Karpas-422 (cell line): ENCODE results near the gene FBXO44. TPM values are rescaled to one million over a fixed set of nuclear protein-coding genes. Genes with fewer than 3 reads are reported as not detected.

Experiments
- DNase-seq: peaks from one replicate; pipeline ENCODE4 v3.0.0-alpha.2; 2015
- H2AFZ ChIP-seq: fragments of 200-600 bp; sonication (generic); 2 replicates; pipeline ENCODE4 v1.6.1; 2014; ENCODE audit warnings: antibody characterized with exemption, low read length, mixed read lengths
- H3K27ac ChIP-seq: fragments of 200-600 bp; sonication (generic); 2 replicates; pipeline ENCODE4 v1.5.1; 2014; ENCODE audit warnings: mild to moderate bottlenecking, low read length, moderate library complexity
- H3K27me3 ChIP-seq: fragments of 200-600 bp; sonication (generic); 2 replicates; pipeline ENCODE4 v1.6.1; 2014; ENCODE audit warnings: low read length, mixed read lengths
- H3K36me3 ChIP-seq: fragments of 200-600 bp; sonication (generic); 2 replicates; pipeline ENCODE4 v1.6.1; 2014; ENCODE audit warnings: low read length, mixed read lengths; ENCODE audit not compliant: insufficient read depth
- H3K4me1 ChIP-seq: fragments of 200-600 bp; sonication (generic); 2 replicates; pipeline ENCODE4 v1.6.1; 2014; ENCODE audit warnings: mild to moderate bottlenecking, low read length, mixed read lengths
- H3K4me2 ChIP-seq: fragments of 200-600 bp; sonication (generic); 2 replicates; pipeline ENCODE4 v1.6.1; 2014; ENCODE audit warnings: low read length, low read depth, mild to moderate bottlenecking; ENCODE audit not compliant: poor library complexity, severe bottlenecking
- H3K4me3 ChIP-seq: fragments of 200-600 bp; sonication (generic); 2 replicates; pipeline ENCODE4 v1.5.1; 2014; ENCODE audit warnings: mild to moderate bottlenecking, antibody characterized with exemption, low read length, mixed read lengths
- H3K79me2 ChIP-seq: fragments of 200-600 bp; sonication (generic); 2 replicates; pipeline ENCODE4 v1.6.1; 2014; ENCODE audit warnings: mild to moderate bottlenecking, low read length, mixed read lengths
- H3K9ac ChIP-seq: fragments of 200-600 bp; sonication (generic); 2 replicates; pipeline ENCODE4 v1.6.0; 2014; ENCODE audit warnings: low read length
- H3K9me2 ChIP-seq: fragments of 200-600 bp; sonication (generic), shearing (Covaris generic); replicated peaks from 2 replicates; pipeline ENCODE4 v1.6.0; 2014; ENCODE audit warnings: mild to moderate bottlenecking, low read length, moderate library complexity; ENCODE audit not compliant: insufficient read depth
- H3K9me3 ChIP-seq: fragments of 300-700, 200-600 bp; sonication (generic); 2 replicates; pipeline ENCODE4 v1.6.1; 2014; ENCODE audit warnings: low read length, mixed read lengths
- H4K20me1 ChIP-seq: fragments of 200-600 bp; sonication (generic); 2 replicates; pipeline ENCODE4 v1.6.1; 2014; ENCODE audit warnings: mild to moderate bottlenecking, antibody characterized with exemption, low read length, low read depth; ENCODE audit not compliant: insufficient read depth
- total RNA-seq: library from RNA; depleted of rRNA; stranded (reverse); fragments of >200 nt; shearing (Covaris generic); gene quantifications from 2 replicates; pipeline ENCODE4 v1.2.3, GENCODE V29; 2014; ENCODE audit warnings: low replicate concordance

Gene FBXO44
- total RNA-seq, 1 experiment from 2014 or later = not detected

- H3K9me3 ChIP-seq = no peaks in the 10 kb centered on the region
Measured at GRCh38 chr1:11657654-11658053, 3.0 kb downstream of the FBXO44 start.

GRCh38 chr1:11658542-11658941, 3.9 kb downstream of the FBXO44 start:
- Histone ChIP-seq H3K27me3 (no peaks in the 10 kb centered on the region), H3K36me3 (no peaks in the 10 kb centered on the region), H3K4me1 (no peaks in the 10 kb centered on the region), H3K4me2 (no peak overlapping the region), H3K4me3 (no peak overlapping the region), H3K27ac (no peak overlapping the region), H3K9me2 (no peaks in the 10 kb centered on the region), H3K9me3 (no peaks in the 10 kb centered on the region), H4K20me1 (no peaks in the 10 kb centered on the region), H3K9ac (no peak overlapping the region), H2AFZ (no peak overlapping the region), H3K79me2 (no peaks in the 10 kb centered on the region)
- no peak for DNase-seq

More at GRCh38 chr1:11657654-11658053, 3.0 kb downstream of the FBXO44 start:
- H3K27ac ChIP-seq = no peak overlapping the region
- H3K4me2 ChIP-seq = no peak overlapping the region
- DNase-seq = no peak
- H3K9me2 ChIP-seq = no peaks in the 10 kb centered on the region
- H3K79me2 ChIP-seq = no peaks in the 10 kb centered on the region
- no peaks in the 10 kb centered on the region for H4K20me1 ChIP-seq
- H3K4me1 ChIP-seq = no peaks in the 10 kb centered on the region
- H3K27me3 ChIP-seq = no peaks in the 10 kb centered on the region
- no peak overlapping the region for H2AFZ ChIP-seq
- no peaks in the 10 kb centered on the region for H3K36me3 ChIP-seq
- H3K9ac ChIP-seq = no peak overlapping the region
- no peak overlapping the region for H3K4me3 ChIP-seq

GRCh38 chr1:11659748-11660147, 5.1 kb downstream of the FBXO44 start:
- no peaks in the 10 kb centered on the region for H3K4me1 ChIP-seq
- no peak overlapping the region for H3K4me2 ChIP-seq
- no peaks in the 10 kb centered on the region for H4K20me1 ChIP-seq
- no peak overlapping the region for H3K9ac ChIP-seq
- no peaks in the 10 kb centered on the region for H3K9me2 ChIP-seq
- no peak for DNase-seq
- no peaks in the 10 kb centered on the region for H3K36me3 ChIP-seq
- no peak overlapping the region for H3K27ac ChIP-seq
- H2AFZ ChIP-seq = no peak overlapping the region
- no peak overlapping the region for H3K4me3 ChIP-seq
- H3K27me3 ChIP-seq = no peaks in the 10 kb centered on the region
- H3K9me3 ChIP-seq = no peaks in the 10 kb centered on the region
- no peaks in the 10 kb centered on the region for H3K79me2 ChIP-seq

GRCh38 chr1:11661103-11661502, 6.4 kb downstream of the FBXO44 start:
- no peaks in the 10 kb centered on the region for H3K79me2 ChIP-seq
- H3K4me1 ChIP-seq = no peaks in the 10 kb centered on the region
- no peaks in the 10 kb centered on the region for H4K20me1 ChIP-seq
- no peak overlapping the region for H3K9ac ChIP-seq
- no peaks in the 10 kb centered on the region for H3K27me3 ChIP-seq
- no peak overlapping the region for H3K27ac ChIP-seq
- H3K9me2 ChIP-seq = no peaks in the 10 kb centered on the region
- no peak for DNase-seq
- H3K36me3 ChIP-seq = no peaks in the 10 kb centered on the region
- H2AFZ ChIP-seq = no peak overlapping the region
- H3K4me2 ChIP-seq = no peak overlapping the region
- no peak overlapping the region for H3K4me3 ChIP-seq
- no peaks in the 10 kb centered on the region for H3K9me3 ChIP-seq

- Histone ChIP-seq H4K20me1 (no peaks in the 10 kb centered on the region), H3K36me3 (no peaks in the 10 kb centered on the region), H3K4me2 (no peak overlapping the region), H3K9ac (no peak overlapping the region), H3K9me2 (no peaks in the 10 kb centered on the region), H3K4me3 (no peak overlapping the region), H3K4me1 (no peaks in the 10 kb centered on the region), H3K27me3 (no peaks in the 10 kb centered on the region), H2AFZ (no peak overlapping the region), H3K27ac (no peak overlapping the region), H3K79me2 (no peaks in the 10 kb centered on the region), H3K9me3 (no peaks in the 10 kb centered on the region)
- peak; percentile 42 for DNase-seq
Measured at GRCh38 chr1:11664336-11665065, 9.8 kb downstream of the FBXO44 start.

- Histone ChIP-seq H2AFZ (no peak overlapping the region), H3K4me2 (no peak overlapping the region), H3K36me3 (no peaks in the 10 kb centered on the region), H3K27me3 (no peaks in the 10 kb centered on the region), H3K27ac (no peak overlapping the region), H3K79me2 (no peaks in the 10 kb centered on the region), H3K9me3 (no peaks in the 10 kb centered on the region), H3K9me2 (no peaks in the 10 kb centered on the region), H3K4me3 (no peak overlapping the region), H3K9ac (no peak overlapping the region), H4K20me1 (no peaks in the 10 kb centered on the region), H3K4me1 (no peaks in the 10 kb centered on the region)
- DNase-seq = no peak
Measured at GRCh38 chr1:11668516-11668915, 13.8 kb downstream of the FBXO44 start.

- H3K27me3 ChIP-seq = no peaks in the 10 kb centered on the region
- no peaks in the 10 kb centered on the region for H4K20me1 ChIP-seq
- no peak overlapping the region for H3K27ac ChIP-seq
- H3K4me2 ChIP-seq = no peak overlapping the region
- H3K79me2 ChIP-seq = no peaks in the 10 kb centered on the region
- no peak overlapping the region for H3K4me3 ChIP-seq
- H3K9me2 ChIP-seq = no peaks in the 10 kb centered on the region
- H3K4me1 ChIP-seq = no peaks in the 10 kb centered on the region
- H3K36me3 ChIP-seq = no peaks in the 10 kb centered on the region
- H2AFZ ChIP-seq = no peak overlapping the region
- DNase-seq = no peak
- H3K9me3 ChIP-seq = no peaks in the 10 kb centered on the region
- H3K9ac ChIP-seq = no peak overlapping the region
Measured at GRCh38 chr1:11670747-11671146, 16.1 kb downstream of the FBXO44 start.

- Histone ChIP-seq H3K79me2 (no peaks in the 10 kb centered on the region), H3K9me3 (no peaks in the 10 kb centered on the region), H3K9me2 (no peaks in the 10 kb centered on the region), H3K27ac (no peak overlapping the region), H3K9ac (no peak overlapping the region), H3K4me2 (no peak overlapping the region), H3K36me3 (no peaks in the 10 kb centered on the region), H3K4me1 (no peaks in the 10 kb centered on the region), H4K20me1 (no peaks in the 10 kb centered on the region), H2AFZ (no peak overlapping the region), H3K4me3 (no peak overlapping the region), H3K27me3 (no peaks in the 10 kb centered on the region)
- no peak for DNase-seq
Measured at GRCh38 chr1:11671205-11671543, 16.5 kb downstream of the FBXO44 start.
